Adrenal gland (tissue), 12 donors: Measurements from ENCODE around the gene PTGES2. TPM values are rescaled to one million over a fixed set of nuclear protein-coding genes. Genes with fewer than 3 reads are reported as not detected.
A peak's percentile ranks its signal among the peaks of the same experiment; 100 is the strongest.

ENCODE experiments used
- DNase-seq, 7 donors: peaks; one replicate each; pipeline ENCODE4 v3.0.0-alpha.2; 2019 to 2020
- H3K27ac ChIP-seq, 5 donors: fragments of 200-600 bp; sonication (generic) in 4 of 5; 1 replicate in 3 of 5; 2 replicates in 2 of 5; pipeline versions ENCODE4 v1.5.1 to v1.8.0; 2016 to 2020; ENCODE audit warnings: mild to moderate bottlenecking in 1 of 5
- H3K27me3 ChIP-seq: fragments of 200-600 bp; 2 replicates; pipeline ENCODE4 v1.8.0; 2021
- H3K36me3 ChIP-seq, 2 donors: fragments of 200-600 bp; replicated peaks in 1 of 2; 1 replicate in 1 of 2; 2 replicates in 1 of 2; pipeline versions ENCODE4 v1.5.1 to v1.8.0; 2018 to 2022
- H3K4me1 ChIP-seq, 2 donors: fragments of 200-600 bp; replicated peaks in 1 of 2; 1 replicate in 1 of 2; 2 replicates in 1 of 2; pipeline versions ENCODE4 v1.5.1 to v1.8.0; 2018 to 2021
- H3K4me3 ChIP-seq, 4 donors: fragments of 200-600 bp; sonication (generic) in 3 of 4; one replicate each; pipeline ENCODE4 v1.5.1; 2016 to 2018
- H3K9me3 ChIP-seq, 3 donors: fragments of 200-600 bp; sonication (generic) in 1 of 3; replicated peaks in 1 of 3; 1 replicate in 2 of 3; 2 replicates in 1 of 3; pipeline versions ENCODE4 v1.5.1 to v1.8.0; 2016 to 2021
- POLR2A ChIP-seq, 2 donors: fragments of 450-650 bp; IDR thresholded peaks; one replicate each; pipeline ENCODE4 v1.6.1; 2017; ENCODE audit warnings: antibody characterized with exemption in 2 of 2, mild to moderate bottlenecking in 2 of 2, moderate library complexity in 1 of 2
- WGBS, 4 donors: extraction: QIAGEN DNeasy Blood & Tissue Kit in 2 of 4; methylation state at CpG; one replicate each; pipeline versions ENCODE4 v1.1.5 to v1.1.7; 2013 to 2017; 5-methylcytosine and 5-hydroxymethylcytosine counted together
- intact Hi-C, 2 donors: fragments of 100-400 bp; cut with DNase I; formaldehyde crosslinking; loops; one replicate each; pipeline versions ENCODE4 v1.14.1 to v1.15.0; 2022 to 2023
- polyA plus RNA-seq, 3 donors: library from polyadenylated mRNA; stranded (reverse); fragments of 200-250 nt in 2 of 3; fragments of 350-450 nt in 1 of 3; fragmentation: Illumina TruSeq in 1 of 3; extraction: RNeasy Lipid Tissue Mini Kit (QIAGEN cat#74804) in 1 of 3; gene quantifications; one replicate each; pipeline ENCODE4 v1.2.3, GENCODE V29; 2013 to 2014
- total RNA-seq, 9 donors: library from RNA; depleted of rRNA in 4 of 9; stranded (reverse); fragments of >200 nt in 4 of 9; fragments of 120-200 nt in 1 of 9; fragmentation: NEBNext Ultra II Directional in 1 of 9; extraction: Animal tissue kit (Norgen Biotek cat#: 25700) in 1 of 9; gene quantifications; one replicate each; pipeline versions ENCODE4 v1.1.0 to v1.2.4, GENCODE V29; 2013 to 2023
- TF ChIP-seq, protein P1 (sequence below), 6 experiments: fragments of 450-650 bp in 4 of 6; fragments of 200-600 bp in 2 of 6; sonication (generic) in 1 of 6; IDR thresholded peaks; 1 replicate in 5 of 6; 2 replicates in 1 of 6; pipeline versions ENCODE4 v1.5.1 to v1.8.0; 2016 to 2021; ENCODE audit warnings: antibody characterized with exemption in 6 of 6, mild to moderate bottlenecking in 2 of 6, moderate library complexity in 1 of 6
- donor health status: healthy with polysubstance abuse.
- donor health status: Bipolar disorder and iron deficiency.
- donor health status: DM: yes; HTN: yes; CAD: no.
- donor health status: DM: no; HTN: no; CAD: no.
- donor health status: DM: no; HTN: no; CAD: no.
- donor health status: DM: yes; HTN: yes; CAD: no.

Gene PTGES2
- total and polyA plus RNA-seq, 12 donors: 64.8 to 147 (median 98.4) TPM

DNA sequence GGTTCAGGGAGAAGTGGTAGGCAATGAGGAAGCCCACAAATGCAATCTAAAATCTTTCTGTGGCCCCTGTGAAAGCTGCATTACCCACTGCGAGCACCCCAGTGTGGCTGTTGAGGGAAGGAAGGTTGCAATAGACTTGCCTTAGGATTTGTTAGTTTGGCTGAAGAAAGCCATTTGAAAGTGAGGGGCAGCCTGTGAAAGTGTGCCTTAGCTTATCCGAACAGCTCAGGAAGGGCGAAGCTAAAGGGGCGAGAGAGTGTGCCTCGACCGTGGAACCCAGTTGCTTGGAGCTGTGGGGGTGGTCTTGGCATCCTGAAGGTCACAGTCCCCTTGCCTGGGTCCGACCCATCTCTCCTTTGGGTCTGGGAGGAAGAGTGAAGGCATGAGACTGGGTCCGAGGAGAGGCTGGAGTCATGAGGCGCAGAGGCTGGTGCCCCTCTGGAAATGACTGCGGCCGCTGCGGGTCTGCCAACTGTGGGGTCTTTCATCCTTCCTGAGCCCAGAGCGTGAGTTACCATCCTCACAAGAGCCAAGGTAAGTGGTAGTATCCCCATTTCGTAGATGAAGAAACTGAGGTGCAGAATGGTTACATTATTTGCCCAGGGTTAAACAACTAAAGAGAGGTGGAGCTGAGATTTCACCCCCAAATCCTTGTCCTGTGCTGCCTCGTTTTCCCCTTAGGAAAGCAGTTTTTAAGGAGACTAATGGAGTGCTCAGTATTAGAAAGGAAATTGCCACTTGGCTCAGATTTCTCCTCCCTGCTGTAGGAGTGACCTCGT, 35.1 kb downstream of the PTGES2 start:
- Histone ChIP-seq H3K4me1 (peaks cover 27 to 66% of the 10 kb centered on the region in 2 donors), H3K27ac (peak overlapping the region in 4 of 5 donors; percentile 86 to 96 (median 90)), H3K9me3 (no peaks in the 10 kb centered on the region), H3K27me3 (no peaks in the 10 kb centered on the region), H3K4me3 (no peak overlapping the region), H3K36me3 (no peaks in the 10 kb centered on the region)
- WGBS, 4 donors: 78 to 83% (median 79%) methylated on average over 15 to 16 of the region's 16 CpGs
- no peak for TF ChIP-seq POLR2A (IDR thresholded peaks at IDR 0.05)
- intact Hi-C loops: no loop called here
- DNase-seq: no peak

DNA sequence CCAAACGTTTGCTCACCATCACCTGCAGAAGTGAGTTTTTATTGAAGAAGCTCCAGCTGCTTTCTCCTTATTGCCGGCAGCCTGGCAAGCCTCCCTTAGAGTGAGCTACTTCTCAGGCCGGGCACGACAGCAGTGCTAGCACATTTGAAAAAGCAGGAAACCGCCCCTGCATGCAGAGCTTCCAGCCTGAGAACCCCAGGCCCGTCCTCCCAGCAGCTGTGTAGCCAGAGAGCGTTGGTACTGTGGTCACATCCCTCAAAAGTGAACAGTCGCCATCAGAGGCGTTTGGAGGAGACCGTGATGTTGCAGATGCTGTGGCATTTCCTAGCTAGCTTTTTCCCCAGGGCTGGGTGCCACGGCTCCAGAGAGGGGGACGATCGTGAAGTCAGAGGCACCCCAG, 36.0 kb downstream of the PTGES2 start:
- H3K27me3 ChIP-seq: no peaks in the 10 kb centered on the region
- no peak overlapping the region for H3K27ac ChIP-seq
- H3K36me3 ChIP-seq: no peaks in the 10 kb centered on the region
- H3K9me3 ChIP-seq: no peaks in the 10 kb centered on the region
- DNase-seq: no peak
- no peak for TF ChIP-seq POLR2A (IDR thresholded peaks at IDR 0.05)
- TF ChIP-seq, protein P1, sequence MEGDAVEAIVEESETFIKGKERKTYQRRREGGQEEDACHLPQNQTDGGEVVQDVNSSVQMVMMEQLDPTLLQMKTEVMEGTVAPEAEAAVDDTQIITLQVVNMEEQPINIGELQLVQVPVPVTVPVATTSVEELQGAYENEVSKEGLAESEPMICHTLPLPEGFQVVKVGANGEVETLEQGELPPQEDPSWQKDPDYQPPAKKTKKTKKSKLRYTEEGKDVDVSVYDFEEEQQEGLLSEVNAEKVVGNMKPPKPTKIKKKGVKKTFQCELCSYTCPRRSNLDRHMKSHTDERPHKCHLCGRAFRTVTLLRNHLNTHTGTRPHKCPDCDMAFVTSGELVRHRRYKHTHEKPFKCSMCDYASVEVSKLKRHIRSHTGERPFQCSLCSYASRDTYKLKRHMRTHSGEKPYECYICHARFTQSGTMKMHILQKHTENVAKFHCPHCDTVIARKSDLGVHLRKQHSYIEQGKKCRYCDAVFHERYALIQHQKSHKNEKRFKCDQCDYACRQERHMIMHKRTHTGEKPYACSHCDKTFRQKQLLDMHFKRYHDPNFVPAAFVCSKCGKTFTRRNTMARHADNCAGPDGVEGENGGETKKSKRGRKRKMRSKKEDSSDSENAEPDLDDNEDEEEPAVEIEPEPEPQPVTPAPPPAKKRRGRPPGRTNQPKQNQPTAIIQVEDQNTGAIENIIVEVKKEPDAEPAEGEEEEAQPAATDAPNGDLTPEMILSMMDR (IDR thresholded peaks at IDR 0.05): no peak
- intact Hi-C loops: no loop called here
- H3K4me1 ChIP-seq: peaks cover 27 to 59% of the 10 kb centered on the region in 2 donors
- no peak overlapping the region for H3K4me3 ChIP-seq
- WGBS, 4 donors: 46 to 74% (median 59%) methylated on average over 11 to 13 of the region's 13 CpGs

GRCh38 chr9:128091144-128091543, 36.4 kb downstream of the PTGES2 start:
- Histone ChIP-seq H3K4me3 (no peak overlapping the region), H3K9me3 (no peaks in the 10 kb centered on the region), H3K36me3 (no peaks in the 10 kb centered on the region), H3K27me3 (no peaks in the 10 kb centered on the region), H3K4me1 (peaks cover 27 to 57% of the 10 kb centered on the region in 2 donors), H3K27ac (no peak overlapping the region)
- TF ChIP-seq POLR2A (IDR thresholded peaks at IDR 0.05): no peak
- TF ChIP-seq, protein P1 (IDR thresholded peaks at IDR 0.05): no peak
- 58 to 84% (median 63%) methylated on average over 13 of the region's 13 CpGs for WGBS, 4 donors
- peak in 1 of 7 donors; percentile 91 for DNase-seq
- intact Hi-C loops: no loop called here

DNA sequence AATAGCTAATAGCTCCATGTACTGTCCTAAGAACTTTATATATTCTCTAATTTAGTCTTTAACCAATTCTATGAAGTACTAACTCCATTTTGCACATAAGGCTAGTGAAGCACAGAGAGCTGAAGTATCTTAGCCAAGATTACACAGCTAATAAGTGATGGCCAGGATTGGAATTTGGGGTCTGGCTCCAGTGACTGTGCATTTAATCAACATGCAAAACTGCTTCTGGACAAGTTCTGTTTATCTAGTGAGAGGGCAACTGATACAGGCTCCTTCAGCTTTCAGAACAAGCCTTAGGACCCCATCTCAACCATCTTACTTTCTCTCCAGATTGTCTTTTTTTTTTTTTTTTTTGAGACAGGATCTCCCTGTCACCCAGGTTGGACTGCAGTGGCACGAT, 38.2 kb downstream of the PTGES2 start:
- no peak for TF ChIP-seq POLR2A (IDR thresholded peaks at IDR 0.05)
- TF ChIP-seq, protein P1 (IDR thresholded peaks at IDR 0.05): no peak
- no peaks in the 10 kb centered on the region for H3K27me3 ChIP-seq
- peaks cover 18 to 46% of the 10 kb centered on the region in 2 donors for H3K4me1 ChIP-seq
- H3K4me3 ChIP-seq: no peak overlapping the region
- H3K9me3 ChIP-seq: no peaks in the 10 kb centered on the region
- no peaks in the 10 kb centered on the region for H3K36me3 ChIP-seq
- no peak overlapping the region for H3K27ac ChIP-seq
- DNase-seq: no peak
- 81 to 94% (median 87%) methylated on average over 1 of the region's 1 CpG for WGBS, 4 donors
- intact Hi-C loops: no loop called here
